ENCODE data around the gene SH2D1A.

The SH2D1A gene

GRCh38 chrX:124421898-124422655, 75.7 kb downstream of the SH2D1A start:
- DNase-seq: no peak
